NCI-H146 treated with DMSO at 0.1 percent for 48 hours (cell line): ENCODE measurements around the gene SLC6A5.

Experiments used
- DNase-seq: peaks from one replicate; lab custom pipeline; 2025; ENCODE audit not compliant: unreplicated experiment; lab: John Stamatoyannopoulos, UW

The SLC6A5 gene

GRCh38 chr11:20620988-20621387, 21.6 kb downstream of the SLC6A5 start:
- DNase-seq = no peak

GRCh38 chr11:20621679-20622078, 22.3 kb downstream of the SLC6A5 start:
- DNase-seq = peak; percentile 84

- DNase-seq = no peak
Measured at GRCh38 chr11:20623252-20623651, 23.8 kb downstream of the SLC6A5 start.

- DNase-seq = no peak
Measured at GRCh38 chr11:20626279-20626678, 26.9 kb downstream of the SLC6A5 start.

GRCh38 chr11:20627026-20627425, 27.6 kb downstream of the SLC6A5 start:
- DNase-seq = no peak

- DNase-seq = peak; percentile 29
Measured at GRCh38 chr11:20627701-20628100, 28.3 kb downstream of the SLC6A5 start.

GRCh38 chr11:20631519-20632168, 32.2 kb downstream of the SLC6A5 start:
- peak; percentile 54 for DNase-seq

- no peak for DNase-seq
Measured at GRCh38 chr11:20632169-20632532, 32.7 kb downstream of the SLC6A5 start.

GRCh38 chr11:20634044-20634443, 34.6 kb downstream of the SLC6A5 start:
- no peak for DNase-seq

- no peak for DNase-seq
Measured at GRCh38 chr11:20634781-20635180, 35.4 kb downstream of the SLC6A5 start.

GRCh38 chr11:20638074-20638473, 38.7 kb downstream of the SLC6A5 start:
- DNase-seq = no peak

GRCh38 chr11:20639688-20640087, 40.3 kb downstream of the SLC6A5 start:
- no peak for DNase-seq

- no peak for DNase-seq
Measured at GRCh38 chr11:20640401-20640800, 41.0 kb downstream of the SLC6A5 start.

- no peak for DNase-seq
Measured at GRCh38 chr11:20644360-20644759, 45.0 kb downstream of the SLC6A5 start.

- DNase-seq = peak; percentile 72
Measured at GRCh38 chr11:20647976-20648565, 48.7 kb downstream of the SLC6A5 start.

GRCh38 chr11:20652150-20652806, 52.9 kb downstream of the SLC6A5 start:
- no peak for DNase-seq

- no peak for DNase-seq
Measured at GRCh38 chr11:20654038-20654437, 54.6 kb downstream of the SLC6A5 start.

- no peak for DNase-seq
Measured at GRCh38 chr11:20656901-20657300, 57.5 kb downstream of the SLC6A5 start.

GRCh38 chr11:20658135-20658534, 58.7 kb downstream of the SLC6A5 start:
- peak; percentile 98 for DNase-seq

- DNase-seq = no peak
Measured at GRCh38 chr11:20661445-20661844, 62.0 kb downstream of the SLC6A5 start.

- DNase-seq = no peak
Measured at GRCh38 chr11:20661850-20662249, 62.4 kb downstream of the SLC6A5 start.

GRCh38 chr11:20668131-20668809, 68.9 kb downstream of the SLC6A5 start:
- DNase-seq = no peak
